GM12872 (cell line): ENCODE results near the gene APC2.
A peak's percentile ranks its signal among the peaks of the same experiment; 100 is the strongest.

ENCODE experiments used
- TF ChIP-seq, protein P1 (sequence below): IDR thresholded peaks from 3 replicates; pipeline ENCODE4 v1.5.1; 2011; ENCODE audit warnings: low read depth, mild to moderate bottlenecking, low read length, moderate library complexity; ENCODE audit not compliant: insufficient read depth

Gene APC2

DNA sequence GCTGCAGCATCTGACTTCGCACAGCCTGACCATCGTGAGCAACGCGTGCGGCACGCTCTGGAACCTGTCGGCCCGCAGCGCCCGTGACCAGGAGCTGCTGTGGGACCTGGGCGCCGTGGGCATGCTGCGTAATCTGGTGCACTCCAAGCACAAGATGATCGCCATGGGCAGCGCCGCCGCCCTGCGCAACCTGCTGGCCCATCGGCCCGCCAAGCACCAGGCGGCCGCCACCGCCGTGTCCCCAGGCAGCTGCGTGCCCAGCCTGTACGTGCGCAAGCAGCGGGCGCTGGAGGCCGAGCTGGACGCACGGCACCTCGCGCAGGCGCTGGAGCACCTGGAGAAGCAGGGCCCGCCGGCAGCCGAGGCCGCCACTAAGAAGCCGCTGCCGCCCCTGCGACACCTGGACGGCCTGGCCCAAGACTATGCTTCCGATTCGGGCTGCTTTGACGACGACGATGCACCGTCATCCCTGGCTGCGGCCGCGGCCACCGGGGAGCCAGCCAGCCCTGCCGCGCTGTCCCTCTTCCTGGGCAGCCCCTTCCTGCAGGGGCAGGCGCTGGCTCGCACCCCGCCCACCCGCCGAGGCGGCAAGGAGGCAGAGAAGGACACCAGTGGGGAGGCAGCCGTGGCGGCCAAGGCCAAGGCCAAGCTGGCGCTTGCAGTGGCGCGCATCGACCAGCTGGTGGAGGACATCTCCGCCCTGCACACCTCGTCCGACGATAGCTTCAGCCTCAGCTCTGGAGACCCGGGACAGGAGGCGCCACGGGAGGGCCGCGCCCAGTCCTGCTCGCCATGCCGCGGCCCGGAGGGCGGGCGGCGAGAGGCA is 15.5 kb downstream of the APC2 start:
- TF ChIP-seq, protein P1, sequence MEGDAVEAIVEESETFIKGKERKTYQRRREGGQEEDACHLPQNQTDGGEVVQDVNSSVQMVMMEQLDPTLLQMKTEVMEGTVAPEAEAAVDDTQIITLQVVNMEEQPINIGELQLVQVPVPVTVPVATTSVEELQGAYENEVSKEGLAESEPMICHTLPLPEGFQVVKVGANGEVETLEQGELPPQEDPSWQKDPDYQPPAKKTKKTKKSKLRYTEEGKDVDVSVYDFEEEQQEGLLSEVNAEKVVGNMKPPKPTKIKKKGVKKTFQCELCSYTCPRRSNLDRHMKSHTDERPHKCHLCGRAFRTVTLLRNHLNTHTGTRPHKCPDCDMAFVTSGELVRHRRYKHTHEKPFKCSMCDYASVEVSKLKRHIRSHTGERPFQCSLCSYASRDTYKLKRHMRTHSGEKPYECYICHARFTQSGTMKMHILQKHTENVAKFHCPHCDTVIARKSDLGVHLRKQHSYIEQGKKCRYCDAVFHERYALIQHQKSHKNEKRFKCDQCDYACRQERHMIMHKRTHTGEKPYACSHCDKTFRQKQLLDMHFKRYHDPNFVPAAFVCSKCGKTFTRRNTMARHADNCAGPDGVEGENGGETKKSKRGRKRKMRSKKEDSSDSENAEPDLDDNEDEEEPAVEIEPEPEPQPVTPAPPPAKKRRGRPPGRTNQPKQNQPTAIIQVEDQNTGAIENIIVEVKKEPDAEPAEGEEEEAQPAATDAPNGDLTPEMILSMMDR, result peak; percentile 31; the same call in 1 of the 3 replicates

DNA sequence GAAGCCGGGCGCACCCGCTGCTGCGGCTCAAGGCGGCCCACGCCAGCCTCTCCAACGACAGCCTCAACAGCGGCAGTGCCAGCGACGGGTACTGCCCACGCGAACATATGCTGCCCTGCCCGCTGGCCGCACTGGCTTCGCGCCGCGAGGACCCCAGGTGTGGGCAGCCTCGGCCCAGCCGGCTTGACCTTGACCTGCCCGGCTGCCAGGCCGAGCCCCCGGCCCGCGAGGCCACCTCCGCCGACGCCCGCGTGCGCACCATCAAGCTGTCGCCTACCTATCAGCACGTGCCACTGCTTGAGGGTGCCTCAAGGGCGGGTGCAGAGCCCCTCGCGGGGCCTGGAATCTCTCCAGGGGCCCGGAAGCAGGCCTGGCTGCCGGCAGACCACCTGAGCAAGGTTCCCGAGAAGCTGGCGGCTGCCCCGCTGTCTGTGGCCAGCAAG is 16.1 kb downstream of the APC2 start:
- TF ChIP-seq, protein P1, result no peak

DNA sequence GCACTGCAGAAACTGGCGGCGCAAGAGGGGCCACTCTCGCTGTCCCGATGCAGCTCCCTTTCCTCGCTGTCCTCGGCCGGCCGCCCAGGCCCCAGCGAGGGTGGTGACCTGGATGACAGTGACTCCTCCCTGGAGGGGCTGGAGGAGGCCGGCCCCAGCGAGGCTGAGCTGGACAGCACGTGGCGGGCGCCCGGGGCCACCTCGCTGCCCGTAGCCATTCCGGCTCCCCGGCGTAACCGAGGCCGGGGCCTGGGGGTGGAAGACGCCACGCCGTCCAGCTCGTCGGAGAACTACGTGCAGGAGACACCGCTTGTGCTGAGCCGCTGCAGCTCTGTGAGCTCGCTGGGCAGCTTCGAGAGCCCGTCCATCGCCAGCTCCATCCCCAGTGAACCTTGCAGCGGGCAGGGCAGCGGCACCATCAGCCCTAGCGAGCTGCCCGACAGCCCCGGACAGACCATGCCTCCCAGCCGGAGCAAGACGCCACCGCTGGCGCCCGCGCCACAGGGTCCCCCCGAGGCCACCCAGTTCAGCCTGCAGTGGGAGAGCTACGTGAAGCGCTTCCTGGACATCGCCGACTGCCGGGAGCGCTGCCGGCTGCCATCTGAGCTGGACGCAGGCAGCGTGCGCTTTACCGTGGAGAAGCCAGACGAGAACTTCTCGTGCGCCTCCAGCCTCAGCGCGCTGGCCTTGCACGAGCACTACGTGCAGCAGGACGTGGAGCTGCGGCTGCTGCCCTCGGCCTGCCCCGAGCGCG is 16.7 kb downstream of the APC2 start:
- TF ChIP-seq, protein P1, result no peak

DNA sequence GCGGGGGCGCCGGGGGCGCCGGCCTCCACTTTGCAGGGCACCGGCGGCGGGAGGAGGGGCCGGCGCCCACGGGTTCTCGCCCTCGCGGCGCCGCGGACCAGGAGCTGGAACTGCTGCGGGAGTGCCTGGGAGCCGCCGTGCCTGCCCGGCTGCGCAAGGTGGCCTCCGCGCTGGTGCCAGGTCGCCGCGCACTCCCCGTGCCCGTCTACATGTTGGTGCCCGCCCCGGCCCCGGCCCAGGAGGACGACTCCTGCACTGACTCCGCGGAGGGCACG is 17.2 kb downstream of the APC2 start:
- TF ChIP-seq, protein P1, result no peak

- TF ChIP-seq, protein P1, result no peak
Measured at GRCh38 chr19:1467490-1468273, 17.8 kb downstream of the APC2 start.

DNA sequence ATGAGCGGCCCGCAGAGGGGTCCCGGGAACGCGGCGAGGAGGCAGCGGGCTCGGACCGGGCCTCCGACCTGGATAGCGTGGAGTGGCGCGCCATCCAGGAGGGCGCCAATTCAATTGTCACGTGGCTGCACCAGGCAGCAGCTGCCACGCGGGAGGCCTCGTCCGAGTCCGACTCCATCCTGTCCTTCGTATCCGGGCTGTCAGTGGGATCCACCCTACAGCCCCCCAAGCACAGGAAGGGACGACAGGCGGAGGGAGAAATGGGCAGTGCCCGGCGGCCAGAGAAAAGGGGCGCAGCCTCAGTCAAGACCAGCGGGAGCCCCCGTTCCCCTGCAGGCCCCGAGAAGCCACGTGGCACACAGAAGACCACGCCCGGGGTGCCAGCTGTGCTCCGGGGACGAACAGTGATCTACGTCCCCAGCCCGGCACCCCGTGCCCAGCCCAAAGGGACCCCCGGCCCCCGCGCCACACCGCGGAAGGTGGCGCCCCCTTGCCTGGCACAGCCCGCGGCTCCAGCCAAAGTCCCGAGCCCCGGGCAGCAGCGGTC is 18.4 kb downstream of the APC2 start:
- TF ChIP-seq, protein P1, result no peak

GRCh38 chr19:1468821-1469254 is 18.9 kb downstream of the APC2 start:
- TF ChIP-seq, protein P1, result no peak
